Prostate gland (tissue), 2 donors: ENCODE data around the gene PCSK6. TPM values are rescaled to one million over a fixed set of nuclear protein-coding genes. Genes with fewer than 3 reads are reported as not detected.
A peak's percentile ranks its signal among the peaks of the same experiment; 100 is the strongest.

Experiments used
- DNase-seq: peaks from one replicate; pipeline ENCODE4 v3.0.0-alpha.2; 2019; ENCODE audit warnings: low spot score
- H3K27ac ChIP-seq, 2 donors: fragments of 200-600 bp; sonication (generic); 2 replicates each; pipeline ENCODE4 v1.5.1; 2017 to 2019
- H3K27me3 ChIP-seq: fragments of 200-600 bp; sonication (generic); replicated peaks from 2 replicates; pipeline ENCODE4 v1.5.1; 2019; ENCODE audit not compliant: insufficient read depth
- H3K36me3 ChIP-seq, 2 donors: fragments of 200-600 bp; sonication (generic); 1 replicate in 1 of 2; 2 replicates in 1 of 2; pipeline versions ENCODE4 v1.5.1 to v1.8.1; 2017 to 2019
- H3K4me1 ChIP-seq: fragments of 200-600 bp; sonication (generic); replicated peaks from 2 replicates; pipeline ENCODE4 v1.5.1; 2019
- H3K4me3 ChIP-seq, 2 donors: fragments of 200-600 bp; sonication (generic); 2 replicates each; pipeline ENCODE4 v1.5.1; 2017 to 2019
- H3K9me3 ChIP-seq: fragments of 200-600 bp; sonication (generic); 2 replicates; pipeline ENCODE4 v1.5.1; 2017
- CTCF ChIP-seq, 4 experiments: fragments of 200-600 bp in 2 of 4; fragments of 450-650 bp in 2 of 4; sonication (generic) in 2 of 4; IDR thresholded peaks; 1 replicate in 3 of 4; 2 replicates in 1 of 4; pipeline ENCODE4 v1.5.1; 2016 to 2019; ENCODE audit warnings: antibody characterized with exemption in 4 of 4, mild to moderate bottlenecking in 2 of 4, moderate library complexity in 2 of 4
- POLR2A ChIP-seq: fragments of 450-650 bp; IDR thresholded peaks from one replicate; pipeline ENCODE4 v1.6.1; 2016; ENCODE audit warnings: antibody characterized with exemption, mild to moderate bottlenecking
- POLR2AphosphoS5 ChIP-seq: sonication (generic); formaldehyde crosslinking; IDR thresholded peaks from one replicate; pipeline ENCODE4 v1.6.1; 2017; ENCODE audit warnings: antibody characterized with exemption
- WGBS: methylation state at CpG from one replicate; pipeline ENCODE4 v1.1.5; 2018; 5-methylcytosine and 5-hydroxymethylcytosine counted together
- intact Hi-C: fragments of 100-400 bp; cut with DNase I; formaldehyde crosslinking; loops from one replicate; pipeline ENCODE4 v1.14.2; 2022
- total RNA-seq, 2 donors: library from RNA; depleted of rRNA; stranded (reverse); fragments of >200 nt; gene quantifications; one replicate each; pipeline ENCODE4 v1.1.0, GENCODE V29; 2016

Gene PCSK6
- total RNA-seq, 2 donors from 2014 or later: 4.4 to 84.1 TPM

DNA sequence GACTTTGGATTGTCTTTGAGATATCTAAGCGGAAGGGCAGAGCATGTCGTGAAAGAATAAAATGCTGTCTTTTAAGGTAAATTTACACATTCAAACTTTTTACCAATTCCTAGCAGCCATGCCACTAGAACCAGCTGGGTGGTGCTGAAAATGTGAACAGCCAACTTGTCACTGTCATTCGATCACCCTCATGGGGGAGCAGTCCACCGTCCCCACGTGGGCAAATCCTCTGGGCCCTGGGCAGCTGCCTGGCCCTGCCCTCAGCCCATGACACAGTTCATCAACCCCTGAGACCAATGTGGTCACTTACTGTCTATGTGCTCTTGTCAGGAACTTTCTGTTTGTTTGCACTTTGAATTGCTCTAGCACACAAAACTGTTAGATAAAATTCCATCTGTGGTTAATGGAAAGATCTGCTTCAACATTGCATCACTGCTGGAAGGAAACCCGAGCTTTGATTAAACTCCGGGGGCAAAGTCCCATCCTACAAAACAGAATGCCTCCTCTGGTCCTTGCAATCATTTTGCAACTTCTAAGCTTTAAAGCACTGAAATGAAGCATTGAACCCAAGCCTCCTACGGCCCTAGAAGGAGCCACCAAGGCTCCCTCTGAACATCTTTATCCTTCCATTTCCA is 50.1 kb downstream of the PCSK6 start:
- Histone ChIP-seq H3K4me1 (peaks cover 11% of the 10 kb centered on the region), H3K27ac (no peak overlapping the region), H3K4me3 (no peak overlapping the region), H3K36me3 (no peaks in the 10 kb centered on the region), H3K27me3 (no peaks in the 10 kb centered on the region), H3K9me3 (no peaks in the 10 kb centered on the region)
- 56% methylated on average over 8 of the region's 8 CpGs for WGBS
- TF ChIP-seq CTCF (IDR thresholded peaks at IDR 0.05) (no peak), POLR2AphosphoS5 (no peak)
- intact Hi-C loops: no loop called here
- no peak for DNase-seq

- peaks cover 11% of the 10 kb centered on the region for H3K4me1 ChIP-seq
- no peaks in the 10 kb centered on the region for H3K27me3 ChIP-seq
- H3K27ac ChIP-seq: no peak overlapping the region
- 89% methylated on average over 21 of the region's 21 CpGs for WGBS
- intact Hi-C loops: no loop called here
- TF ChIP-seq POLR2A (no peak), CTCF (IDR thresholded peaks at IDR 0.05) (no peak), POLR2AphosphoS5 (no peak)
- H3K9me3 ChIP-seq: no peaks in the 10 kb centered on the region
- DNase-seq: no peak
- H3K36me3 ChIP-seq: no peaks in the 10 kb centered on the region
- H3K4me3 ChIP-seq: no peak overlapping the region
Measured at GRCh38 chr15:101438482-101439284, 50.8 kb downstream of the PCSK6 start.

DNA sequence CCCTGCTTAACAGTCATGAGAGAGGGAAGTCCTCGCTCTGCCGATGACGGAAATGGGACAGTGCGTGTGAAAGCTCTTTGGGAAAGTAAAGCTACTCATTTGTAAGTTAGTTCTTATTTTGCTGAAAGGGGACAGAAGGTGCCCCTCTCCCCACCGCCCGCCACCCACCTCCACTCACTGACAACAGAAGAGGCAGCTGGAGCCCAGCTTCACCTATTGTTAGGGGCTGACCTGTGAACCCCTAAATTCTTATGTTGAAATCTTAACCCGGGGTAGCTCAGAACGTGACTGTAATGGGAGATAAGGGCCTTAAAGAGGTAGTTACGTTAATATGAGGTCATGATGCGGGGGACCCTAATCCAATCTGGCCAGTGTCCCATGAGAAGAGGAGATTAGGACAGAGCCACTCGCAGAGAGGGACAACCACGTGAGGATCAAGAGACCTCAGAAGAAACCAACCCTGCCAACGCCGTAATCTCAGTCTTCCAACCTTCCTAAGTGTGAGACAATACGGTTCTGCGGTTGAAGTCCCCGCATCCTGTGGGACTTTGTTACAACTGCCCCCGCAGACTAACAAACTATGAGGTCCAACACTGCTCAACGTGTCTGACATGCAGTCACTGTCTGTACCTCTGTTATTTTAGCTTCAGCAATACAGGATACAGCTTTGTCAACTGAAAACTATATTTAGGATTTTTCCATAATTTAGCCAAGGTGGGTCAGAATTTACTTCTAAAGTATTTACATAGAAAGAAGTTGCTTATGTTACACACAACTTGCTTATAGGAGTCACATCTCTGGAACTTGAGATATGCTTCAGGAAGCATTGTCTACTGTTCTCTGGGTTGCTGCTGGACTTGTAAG is 51.7 kb downstream of the PCSK6 start:
- WGBS: 92% methylated on average over 19 of the region's 19 CpGs
- Histone ChIP-seq H3K27me3 (no peaks in the 10 kb centered on the region), H3K27ac (no peak overlapping the region), H3K9me3 (no peaks in the 10 kb centered on the region), H3K36me3 (no peaks in the 10 kb centered on the region), H3K4me3 (no peak overlapping the region), H3K4me1 (peaks cover 11% of the 10 kb centered on the region)
- TF ChIP-seq CTCF (IDR thresholded peaks at IDR 0.05): no peak
- no peak for TF ChIP-seq POLR2A
- TF ChIP-seq POLR2AphosphoS5: no peak
- DNase-seq: peak; percentile 3
- intact Hi-C loops: no loop called here

GRCh38 chr15:101437209-101437608 is 52.3 kb downstream of the PCSK6 start:
- H3K36me3 ChIP-seq: no peaks in the 10 kb centered on the region
- intact Hi-C loops: no loop called here
- no peaks in the 10 kb centered on the region for H3K27me3 ChIP-seq
- no peak overlapping the region for H3K4me3 ChIP-seq
- no peak overlapping the region for H3K27ac ChIP-seq
- peaks cover 11% of the 10 kb centered on the region for H3K4me1 ChIP-seq
- peak; percentile 3 for DNase-seq
- TF ChIP-seq POLR2A: no peak
- no peak for TF ChIP-seq POLR2AphosphoS5
- no peak for TF ChIP-seq CTCF (IDR thresholded peaks at IDR 0.05)
- WGBS: 81% methylated on average over 12 of the region's 12 CpGs
- H3K9me3 ChIP-seq: no peaks in the 10 kb centered on the region
